H1 (cell line): ENCODE results near the gene OBSL1. TPM values are rescaled to one million over a fixed set of nuclear protein-coding genes. Genes with fewer than 3 reads are reported as not detected.

ENCODE experiments used
- RXRA ChIP-seq: IDR thresholded peaks from 2 replicates; pipeline ENCODE4 v1.6.1; 2011; ENCODE audit warnings: low read depth, mild to moderate bottlenecking, low read length, moderate library complexity; ENCODE audit not compliant: insufficient read depth
- SAP30 ChIP-seq: fragments of 300-600 bp; sonication (generic); IDR thresholded peaks from 2 replicates; pipeline ENCODE4 v1.7.1; 2012; ENCODE audit warnings: low read length, moderate library complexity, mild to moderate bottlenecking, inconsistent platforms; ENCODE audit not compliant: insufficient read depth, insufficient replicate concordance
- SP4 ChIP-seq: IDR thresholded peaks from 2 replicates; pipeline ENCODE4 v1.6.1; 2012; ENCODE audit warnings: low read length, inconsistent platforms
- polyA plus RNA-seq, 7 experiments: library from polyadenylated mRNA; depleted of rRNA in 3 of 7; stranded (reverse) in 5 of 7; unstranded in 2 of 7; fragments of >200 nt in 5 of 7; fragments of 200-250 nt in 2 of 7; gene quantifications; 1 replicate in 5 of 7; 2 replicates in 1 of 7; 4 replicates in 1 of 7; pipeline versions ENCODE4 v1.2.1 to v1.2.3, GENCODE V29; 2011 to 2013; ENCODE audit warnings: missing spikeins in 2 of 7, mixed read lengths in 2 of 7
- total RNA-seq: library from RNA; stranded (reverse); fragmentation: NEBNext Ultra II Directional; extraction: Animal tissue kit (Norgen Biotek cat#: 25700); gene quantifications from 2 replicates; pipeline ENCODE4 v1.2.1, GENCODE V29; 2021

OBSL1 gene
- total and polyA plus RNA-seq, 2 of the 8 experiments (the other 6 are each of a cell fraction or from before 2014, with no cell fraction given), result 116 to 127 TPM

DNA sequence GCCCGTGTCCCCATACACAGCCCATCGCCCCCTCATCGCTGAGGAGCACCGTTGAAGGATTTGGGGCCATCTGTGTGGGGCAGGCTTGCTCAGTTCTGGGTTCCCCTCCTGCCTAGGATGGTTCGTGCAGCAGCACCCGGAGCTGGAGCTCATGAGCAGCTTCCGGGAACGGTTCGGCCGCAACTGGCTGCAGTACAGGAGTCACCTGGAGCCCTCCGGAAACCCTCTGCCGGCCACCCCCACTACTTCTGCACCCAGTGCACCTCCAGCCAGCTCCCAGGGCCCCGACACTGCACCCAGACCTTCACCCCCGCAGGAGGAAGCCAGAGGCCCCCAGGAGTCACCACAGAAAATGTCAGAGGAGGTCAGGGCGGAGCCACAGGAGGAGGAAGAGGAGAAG, 36.6 kb upstream of the OBSL1 start (continued):
- TF ChIP-seq SAP30 (no peak), SP4 (no peak), RXRA (no peak)
- TF ChIP-seq, all 59 proteins: peak for 0
